CD14-positive monocyte (primary cell): ENCODE measurements around the gene MAPK14. TPM values are rescaled to one million over a fixed set of nuclear protein-coding genes. Genes with fewer than 3 reads are reported as not detected.

Experiments used
- DNase-seq, 3 donors: peaks; one replicate each; pipeline ENCODE4 v3.0.0-alpha.2; 2011 to 2022
- H2AFZ ChIP-seq: 2 replicates; pipeline ENCODE4 v1.6.0; 2012; ENCODE audit warnings: mild to moderate bottlenecking, low read depth, low read length, inconsistent platforms; ENCODE audit not compliant: insufficient read depth, poor library complexity, severe bottlenecking
- H3K27ac ChIP-seq, 2 donors: 1 replicate in 1 of 2; 2 replicates in 1 of 2; pipeline ENCODE4 v1.5.1; 2012 to 2013; ENCODE audit warnings: low read length in 2 of 2, control low read depth in 1 of 2, inconsistent platforms in 1 of 2, low read depth in 1 of 2, mild to moderate bottlenecking in 1 of 2
- H3K27me3 ChIP-seq, 2 donors: one replicate each; pipeline versions ENCODE4 v1.6.0 to v1.6.1; 2011 to 2013; ENCODE audit warnings: low read length in 2 of 2; ENCODE audit not compliant: control insufficient read depth in 2 of 2, insufficient read depth in 2 of 2
- H3K36me3 ChIP-seq, 2 donors: replicated peaks in 1 of 2; 1 replicate in 1 of 2; 2 replicates in 1 of 2; pipeline versions ENCODE4 v1.5.1 to v1.6.1; 2012 to 2013; ENCODE audit warnings: low read length in 2 of 2, control low read depth in 1 of 2, inconsistent platforms in 1 of 2, mild to moderate bottlenecking in 1 of 2; ENCODE audit not compliant: insufficient read depth in 2 of 2, control insufficient read depth in 1 of 2
- H3K4me1 ChIP-seq, 2 donors: 1 replicate in 1 of 2; 2 replicates in 1 of 2; pipeline versions ENCODE4 v1.5.1 to v1.6.1; 2012 to 2013; ENCODE audit warnings: low read length in 2 of 2, control low read depth in 1 of 2, inconsistent platforms in 1 of 2, mild to moderate bottlenecking in 1 of 2, moderate library complexity in 1 of 2; ENCODE audit not compliant: insufficient read depth in 2 of 2, control insufficient read depth in 1 of 2
- H3K4me2 ChIP-seq: replicated peaks from 2 replicates; pipeline ENCODE3; 2012; ENCODE audit warnings: low read length, moderate library complexity, mild to moderate bottlenecking; ENCODE audit not compliant: poor library complexity, severe bottlenecking; ENCODE audit errors: extremely low read depth
- H3K4me3 ChIP-seq, 3 experiments: fragments of 200-600 bp in 1 of 3; sonication (generic) in 1 of 3; replicated peaks in 1 of 3; 1 replicate in 2 of 3; 2 replicates in 1 of 3; pipeline ENCODE4 v1.5.1; 2011 to 2013; ENCODE audit warnings: low read length in 3 of 3, mild to moderate bottlenecking in 3 of 3, control low read depth in 2 of 3, low read depth in 2 of 3, inconsistent platforms in 1 of 3, moderate library complexity in 1 of 3
- H3K79me2 ChIP-seq: 2 replicates; pipeline ENCODE4 v1.6.0; 2012; ENCODE audit warnings: mild to moderate bottlenecking, control low read depth, inconsistent platforms, low read length, moderate library complexity; ENCODE audit not compliant: insufficient read depth
- H3K9ac ChIP-seq: 2 replicates; pipeline ENCODE4 v1.6.0; 2017; ENCODE audit warnings: low read length, mild to moderate bottlenecking; ENCODE audit not compliant: insufficient read depth, poor library complexity, severe bottlenecking
- H3K9me3 ChIP-seq, 2 donors: replicated peaks in 1 of 2; 1 replicate in 1 of 2; 2 replicates in 1 of 2; pipeline versions ENCODE4 v1.5.1 to v1.6.1; 2012 to 2013; ENCODE audit warnings: low read length in 2 of 2, control low read depth in 1 of 2; ENCODE audit not compliant: control insufficient read depth in 1 of 2, insufficient read depth in 1 of 2
- H4K20me1 ChIP-seq: 2 replicates; pipeline ENCODE4 v1.6.0; 2012; ENCODE audit warnings: mild to moderate bottlenecking, low read length, control low read depth, moderate library complexity; ENCODE audit not compliant: insufficient read depth
- H3K27ac Mint-ChIP-seq, 7 donors: one replicate each; pipeline ENCODE4 v1.8.0; 2020; ENCODE audit warnings: mild to moderate bottlenecking in 7 of 7, mixed read lengths in 7 of 7, moderate library complexity in 6 of 7, inconsistent platforms in 2 of 7
- H3K27me3 Mint-ChIP-seq, 3 donors: one replicate each; pipeline ENCODE4 v1.8.0; 2021 to 2022; ENCODE audit warnings: low read depth in 3 of 3, mild to moderate bottlenecking in 3 of 3, mixed read lengths in 3 of 3, moderate library complexity in 3 of 3, inconsistent platforms in 1 of 3
- H3K36me3 Mint-ChIP-seq, 2 donors: one replicate each; pipeline ENCODE4 v1.8.0; 2020; ENCODE audit warnings: mixed read lengths in 2 of 2, inconsistent platforms in 1 of 2, mild to moderate bottlenecking in 1 of 2
- H3K4me1 Mint-ChIP-seq: one replicate; pipeline ENCODE4 v1.8.0; 2020; ENCODE audit warnings: mild to moderate bottlenecking, mixed read lengths
- H3K4me3 Mint-ChIP-seq, 2 donors: one replicate each; pipeline ENCODE4 v1.8.0; 2020; ENCODE audit warnings: mild to moderate bottlenecking in 2 of 2, mixed read lengths in 2 of 2, moderate library complexity in 1 of 2
- H3K9me3 Mint-ChIP-seq, 7 donors: one replicate each; pipeline ENCODE4 v1.8.0; 2020 to 2022; ENCODE audit warnings: mixed read lengths in 7 of 7, mild to moderate bottlenecking in 6 of 7, moderate library complexity in 6 of 7, inconsistent platforms in 2 of 7
- WGBS: methylation state at CpG from one replicate; pipeline ENCODE4 v1.1.5; 2013; ENCODE audit warnings: missing lambda C conversion rate; ENCODE audit not compliant: insufficient coverage; 5-methylcytosine and 5-hydroxymethylcytosine counted together
- intact Hi-C, 2 donors: fragments of 100-400 bp; cut with micrococcal nuclease; formaldehyde crosslinking; loops; one replicate each; pipeline versions ENCODE4 v1.15.0 to v1.15.1; 2023
- polyA plus RNA-seq, 3 donors: library from polyadenylated mRNA; depleted of rRNA in 1 of 3; unstranded in 2 of 3; stranded (reverse) in 1 of 3; fragments of 300-500 nt in 2 of 3; fragments of >200 nt in 1 of 3; fragmentation: Illumina TruSeq in 2 of 3; gene quantifications; 1 replicate in 2 of 3; 2 replicates in 1 of 3; pipeline ENCODE4 v1.2.3, GENCODE V29; 2012 to 2021
- TF ChIP-seq, protein P1 (sequence below): fragments of 200-600 bp; IDR thresholded peaks from one replicate; pipeline ENCODE4 v1.8.0; 2022; ENCODE audit warnings: antibody characterized with exemption, mild to moderate bottlenecking

Gene MAPK14
- polyA plus RNA-seq, 3 donors: 56.6 to 96.6 (median 83.7) TPM

DNA sequence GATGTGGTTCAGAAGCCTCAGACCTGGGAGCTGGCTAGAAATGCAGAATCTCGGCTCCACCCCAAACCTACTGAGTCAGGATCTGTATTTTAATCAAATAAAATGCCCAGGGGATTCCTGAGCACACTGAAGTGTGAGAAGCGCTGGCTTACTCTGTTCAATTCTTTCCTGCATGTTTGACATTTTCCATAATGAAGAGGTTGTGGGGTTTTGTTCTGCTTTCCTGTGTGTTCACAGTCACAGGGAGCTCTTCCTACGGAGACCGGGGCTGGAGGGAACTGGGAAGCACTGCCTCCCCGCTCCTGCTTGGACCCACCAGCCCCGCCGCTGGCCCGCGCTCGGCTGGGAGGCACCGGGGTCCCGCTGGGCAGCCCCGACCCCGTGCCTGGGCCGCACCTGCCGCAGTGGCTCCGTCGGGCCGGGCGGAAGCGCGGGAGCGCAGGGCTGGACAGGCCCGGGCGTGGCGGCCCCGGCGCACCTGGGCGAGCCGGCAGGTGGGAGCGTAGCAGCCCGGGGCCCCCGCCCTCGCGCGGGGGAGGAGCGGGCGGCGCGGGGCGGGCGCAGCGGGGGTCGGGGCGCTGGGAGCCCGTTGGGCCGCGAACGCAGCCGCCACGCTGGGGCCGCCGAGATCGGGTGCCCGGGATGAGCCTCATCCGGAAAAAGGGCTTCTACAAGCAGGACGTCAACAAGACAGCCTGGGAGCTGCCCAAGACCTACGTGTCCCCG, 102.5 kb downstream of the MAPK14 start, which contains the start of gene MAPK13:
TSS of gene MAPK13 (plus strand) at position 573 of the 726 bp plus-strand sequence. CDS start at position 643, 70 bp downstream.
- WGBS: 1% methylated on average over 57 of the region's 59 CpGs
- intact Hi-C loops: loop anchor here in 1 of 2 donors (5.0 to 10.0 kb wide), 2 partner anchors 167 to 235 kb away; no protein-coding TSS in a partner anchor
- H3K36me3 Mint-ChIP-seq: peaks cover 4 to 20% of the 10 kb centered on the region in 2 donors

More for the DNA sequence above, 102.5 kb downstream of the MAPK14 start, which contains the start of gene MAPK13:
- H3K9me3 Mint-ChIP-seq: peaks cover 0 to 6% (median 1%) of the 10 kb centered on the region in 7 donors
- no peaks in the 10 kb centered on the region for H3K79me2 ChIP-seq
- H3K36me3 ChIP-seq: no peaks in the 10 kb centered on the region
- peaks cover 0 to 4% of the 10 kb centered on the region in 2 donors for H3K9me3 ChIP-seq
- H3K27me3 ChIP-seq: peaks cover 0 to 5% of the 10 kb centered on the region in 2 donors
- H3K27me3 Mint-ChIP-seq: peaks cover 14 to 19% (median 16%) of the 10 kb centered on the region in 3 donors
- H2AFZ ChIP-seq: peak within 1 kb of the TSS; percentile 89
- peak within 1 kb of the TSS; percentile 4 to 27 for H3K27ac ChIP-seq
- TF ChIP-seq, protein P1, sequence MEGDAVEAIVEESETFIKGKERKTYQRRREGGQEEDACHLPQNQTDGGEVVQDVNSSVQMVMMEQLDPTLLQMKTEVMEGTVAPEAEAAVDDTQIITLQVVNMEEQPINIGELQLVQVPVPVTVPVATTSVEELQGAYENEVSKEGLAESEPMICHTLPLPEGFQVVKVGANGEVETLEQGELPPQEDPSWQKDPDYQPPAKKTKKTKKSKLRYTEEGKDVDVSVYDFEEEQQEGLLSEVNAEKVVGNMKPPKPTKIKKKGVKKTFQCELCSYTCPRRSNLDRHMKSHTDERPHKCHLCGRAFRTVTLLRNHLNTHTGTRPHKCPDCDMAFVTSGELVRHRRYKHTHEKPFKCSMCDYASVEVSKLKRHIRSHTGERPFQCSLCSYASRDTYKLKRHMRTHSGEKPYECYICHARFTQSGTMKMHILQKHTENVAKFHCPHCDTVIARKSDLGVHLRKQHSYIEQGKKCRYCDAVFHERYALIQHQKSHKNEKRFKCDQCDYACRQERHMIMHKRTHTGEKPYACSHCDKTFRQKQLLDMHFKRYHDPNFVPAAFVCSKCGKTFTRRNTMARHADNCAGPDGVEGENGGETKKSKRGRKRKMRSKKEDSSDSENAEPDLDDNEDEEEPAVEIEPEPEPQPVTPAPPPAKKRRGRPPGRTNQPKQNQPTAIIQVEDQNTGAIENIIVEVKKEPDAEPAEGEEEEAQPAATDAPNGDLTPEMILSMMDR: no peak
- DNase-seq: peak in 2 of 3 donors; percentile 39 to 44
- H3K4me1 ChIP-seq: peaks cover 50 to 59% of the 10 kb centered on the region in 2 donors
- H3K4me3 Mint-ChIP-seq: peak within 1 kb of the TSS; percentile 73 to 86
- no peaks in the 10 kb centered on the region for H4K20me1 ChIP-seq
- H3K27ac Mint-ChIP-seq: peak within 1 kb of the TSS in 6 of 7 donors; percentile 40 to 74 (median 66)
- H3K4me3 ChIP-seq: peak within 1 kb of the TSS; percentile 9 to 72 (median 30)
- peak within 1 kb of the TSS; percentile 78 for H3K4me2 ChIP-seq
- H3K9ac ChIP-seq: peak within 1 kb of the TSS; percentile 56
- H3K4me1 Mint-ChIP-seq: peaks cover 64% of the 10 kb centered on the region
